Naive thymus-derived CD4-positive, alpha-beta T cell (primary cell): ENCODE data around the gene MYT1. TPM values are rescaled to one million over a fixed set of nuclear protein-coding genes. Genes with fewer than 3 reads are reported as not detected.
"Not testable (repeated sequence)": the region's sequence is repeated elsewhere in the genome, so short reads cannot be mapped to it uniquely, and the experiment has no call there.

ENCODE experiments used
- ATAC-seq: fragments of 150-1000 bp; cut with Tn5 transposase; 2 replicates; pipeline ENCODE4 v1.10.0; 2021; ENCODE audit warnings: mild to moderate bottlenecking, moderate library complexity
- CTCF ChIA-PET: fragments of 350-600 bp; sonication (Branson Sonifier 250); formaldehyde crosslinking; loops from one replicate; lab custom pipeline; 2021; ENCODE audit warnings: antibody characterized with exemption; lab: Charles Lee
- POLR2A ChIA-PET: fragments of 350-600 bp; sonication (Branson Sonifier 250); formaldehyde crosslinking; loops from one replicate; lab custom pipeline; 2021; ENCODE audit warnings: antibody characterized with exemption, inconsistent platforms; lab: Charles Lee
- DNase-seq, 9 donors: peaks; one replicate each; pipeline versions ENCODE4 v3.0.0 to v3.0.0-alpha.2; 2020 to 2022; ENCODE audit warnings: mixed read lengths in 1 of 9
- H3K27ac ChIP-seq: one replicate; pipeline ENCODE4 v1.7.0; 2013; ENCODE audit warnings: mild to moderate bottlenecking, low read depth, low read length, moderate library complexity
- H3K27me3 ChIP-seq, 2 donors: one replicate each; pipeline ENCODE4 v1.7.0; 2013; ENCODE audit warnings: low read length in 2 of 2, mild to moderate bottlenecking in 2 of 2, moderate library complexity in 2 of 2; ENCODE audit not compliant: control insufficient read depth in 2 of 2, insufficient read depth in 2 of 2
- H3K36me3 ChIP-seq, 3 experiments: 1 replicate in 2 of 3; 2 replicates in 1 of 3; pipeline ENCODE4 v1.7.0; 2013; ENCODE audit warnings: low read length in 3 of 3, mild to moderate bottlenecking in 3 of 3, moderate library complexity in 1 of 3; ENCODE audit not compliant: insufficient read depth in 3 of 3, control insufficient read depth in 2 of 3
- H3K4me1 ChIP-seq, 2 donors: one replicate each; pipeline ENCODE4 v1.7.0; 2013; ENCODE audit warnings: low read length in 2 of 2, mild to moderate bottlenecking in 2 of 2, moderate library complexity in 1 of 2; ENCODE audit not compliant: control insufficient read depth in 2 of 2, insufficient read depth in 2 of 2
- H3K4me3 ChIP-seq: 2 replicates; pipeline ENCODE4 v1.7.0; 2013; ENCODE audit warnings: mild to moderate bottlenecking, low read length
- H3K9me3 ChIP-seq, 3 experiments: 1 replicate in 2 of 3; 2 replicates in 1 of 3; pipeline ENCODE4 v1.7.0; 2013; ENCODE audit warnings: low read length in 3 of 3; ENCODE audit not compliant: control insufficient read depth in 2 of 3
- H3K27ac Mint-ChIP-seq, 9 donors: one replicate each; pipeline ENCODE4 v1.8.0; 2020 to 2022; ENCODE audit warnings: mixed read lengths in 9 of 9, mild to moderate bottlenecking in 8 of 9, moderate library complexity in 5 of 9, inconsistent platforms in 2 of 9
- H3K27me3 Mint-ChIP-seq, 5 donors: one replicate each; pipeline ENCODE4 v1.8.0; 2021 to 2022; ENCODE audit warnings: mixed read lengths in 5 of 5, mild to moderate bottlenecking in 1 of 5
- H3K36me3 Mint-ChIP-seq, 5 donors: one replicate each; pipeline ENCODE4 v1.8.0; 2020 to 2022; ENCODE audit warnings: mixed read lengths in 5 of 5, mild to moderate bottlenecking in 3 of 5, inconsistent platforms in 1 of 5
- H3K4me1 Mint-ChIP-seq, 7 donors: one replicate each; pipeline ENCODE4 v1.8.0; 2020 to 2022; ENCODE audit warnings: mixed read lengths in 7 of 7, mild to moderate bottlenecking in 3 of 7, inconsistent platforms in 1 of 7
- H3K4me3 Mint-ChIP-seq, 10 donors: one replicate each; pipeline ENCODE4 v1.8.0; 2020 to 2022; ENCODE audit warnings: mild to moderate bottlenecking in 10 of 10, mixed read lengths in 10 of 10, moderate library complexity in 6 of 10, inconsistent platforms in 2 of 10
- H3K9me3 Mint-ChIP-seq, 11 donors: one replicate each; pipeline ENCODE4 v1.8.0; 2020 to 2022; ENCODE audit warnings: mixed read lengths in 11 of 11, mild to moderate bottlenecking in 4 of 11, inconsistent platforms in 1 of 11, moderate library complexity in 1 of 11
- intact Hi-C, 2 donors: fragments of 100-400 bp; cut with micrococcal nuclease; formaldehyde crosslinking; loops; one replicate each; pipeline ENCODE4 v1.15.1; 2023
- polyA plus RNA-seq, 2 donors: library from polyadenylated mRNA; unstranded; fragments of 300-500 nt; fragmentation: Illumina TruSeq; gene quantifications; one replicate each; pipeline ENCODE4 v1.2.3, GENCODE V29; 2021
- total RNA-seq, 6 experiments: library from RNA in 5 of 6; stranded (reverse) in 5 of 6; gene quantifications; 1 replicate in 5 of 6; 2 replicates in 1 of 6; pipeline ENCODE4 v1.2.3 and lab custom pipeline; 2021 to 2026

Gene MYT1
- total and polyA plus RNA-seq, 7 experiments from 2014 or later, result not detected

- H3K36me3 ChIP-seq, POLR2A ChIA-PET, intact Hi-C loops, H3K4me3 ChIP-seq, H3K9me3 Mint-ChIP-seq, DNase-seq, H3K4me3 Mint-ChIP-seq, H3K9me3 ChIP-seq, H3K4me1 ChIP-seq, H3K36me3 Mint-ChIP-seq, ATAC-seq, H3K27ac ChIP-seq, H3K27me3 ChIP-seq, H3K27ac Mint-ChIP-seq, CTCF ChIA-PET: not testable (repeated sequence)
- H3K27me3 Mint-ChIP-seq, result peaks cover 3 to 18% (median 12%) of the 10 kb centered on the region in 5 donors
- peaks cover 0 to 11% (median 4%) of the 10 kb centered on the region in 7 donors for H3K4me1 Mint-ChIP-seq
These were observed 23.0 kb downstream of the MYT1 start for GRCh38 chr20:64187213-64187612.

- POLR2A ChIA-PET, result no interaction called here
- CTCF ChIA-PET, result no interaction called here
- Histone ChIP-seq H3K9me3 (no peaks in the 10 kb centered on the region), H3K27me3 (no peaks in the 10 kb centered on the region), H3K27ac (no peak overlapping the region), H3K4me1 (no peaks in the 10 kb centered on the region), H3K36me3 (no peaks in the 10 kb centered on the region), H3K4me3 (no peak overlapping the region)
- Mint-ChIP-seq H3K4me1 (peaks cover 0 to 11% (median 4%) of the 10 kb centered on the region in 7 donors), H3K27ac (no peak overlapping the region), H3K4me3 (no peak overlapping the region), H3K36me3 (no peaks in the 10 kb centered on the region), H3K9me3 (peaks cover 0 to 6% (median 0%) of the 10 kb centered on the region in 11 donors), H3K27me3 (peaks cover 0 to 25% (median 10%) of the 10 kb centered on the region in 5 donors)
- intact Hi-C loops, result no loop called here
- no peak for DNase-seq
- no peak for ATAC-seq
These were observed 23.8 kb downstream of the MYT1 start for GRCh38 chr20:64188091-64188490.

- no peaks in the 10 kb centered on the region for H3K4me1 ChIP-seq
- Mint-ChIP-seq H3K27me3 (peaks cover 0 to 21% (median 6%) of the 10 kb centered on the region in 5 donors), H3K9me3 (peaks cover 0 to 6% (median 0%) of the 10 kb centered on the region in 11 donors), H3K4me3 (no peak overlapping the region), H3K36me3 (no peaks in the 10 kb centered on the region), H3K27ac (no peak overlapping the region), H3K4me1 (peaks cover 0 to 12% (median 4%) of the 10 kb centered on the region in 7 donors)
- ChIA-PET POLR2A (no interaction called here), CTCF (no interaction called here)
- no peaks in the 10 kb centered on the region for H3K27me3 ChIP-seq
- H3K27ac ChIP-seq, result no peak overlapping the region
- H3K9me3 ChIP-seq, result no peaks in the 10 kb centered on the region
- DNase-seq (no peak), ATAC-seq (no peak)
- intact Hi-C loops, result no loop called here
- H3K36me3 ChIP-seq, result no peaks in the 10 kb centered on the region
- no peak overlapping the region for H3K4me3 ChIP-seq
These were observed 24.7 kb downstream of the MYT1 start for GRCh38 chr20:64188682-64189529.

- peaks cover 0 to 6% (median 0%) of the 10 kb centered on the region in 11 donors for H3K9me3 Mint-ChIP-seq
- no peaks in the 10 kb centered on the region for H3K36me3 ChIP-seq
- no peak overlapping the region for H3K4me3 Mint-ChIP-seq
- H3K36me3 Mint-ChIP-seq, result no peaks in the 10 kb centered on the region
- ChIA-PET CTCF (no interaction called here), POLR2A (no interaction called here)
- no peak for ATAC-seq
- H3K27ac Mint-ChIP-seq, result no peak overlapping the region
- H3K27me3 ChIP-seq, result no peaks in the 10 kb centered on the region
- H3K4me1 ChIP-seq, result no peaks in the 10 kb centered on the region
- peaks cover 0 to 9% (median 2%) of the 10 kb centered on the region in 7 donors for H3K4me1 Mint-ChIP-seq
- intact Hi-C loops, result no loop called here
- no peak overlapping the region for H3K27ac ChIP-seq
- DNase-seq, result no peak
- H3K9me3 ChIP-seq, result no peaks in the 10 kb centered on the region
- H3K4me3 ChIP-seq, result no peak overlapping the region
- peaks cover 0 to 27% (median 6%) of the 10 kb centered on the region in 5 donors for H3K27me3 Mint-ChIP-seq
These were observed 25.3 kb downstream of the MYT1 start for GRCh38 chr20:64189530-64189966.

GRCh38 chr20:64189986-64190385 lies 25.7 kb downstream of the MYT1 start:
- CTCF ChIA-PET, result no interaction called here
- Mint-ChIP-seq H3K27ac (no peak overlapping the region), H3K27me3 (peaks cover 0 to 28% (median 6%) of the 10 kb centered on the region in 5 donors)

GRCh38 chr20:64191002-64191401 lies 26.8 kb downstream of the MYT1 start:
- Histone ChIP-seq H3K4me3 (no peak overlapping the region), H3K36me3 (no peaks in the 10 kb centered on the region), H3K27me3 (no peaks in the 10 kb centered on the region), H3K4me1 (no peaks in the 10 kb centered on the region), H3K9me3 (no peaks in the 10 kb centered on the region), H3K27ac (no peak overlapping the region)
- no peak overlapping the region for H3K27ac Mint-ChIP-seq
- peaks cover 0 to 28% (median 6%) of the 10 kb centered on the region in 5 donors for H3K27me3 Mint-ChIP-seq
- peaks cover 0 to 3% (median 0%) of the 10 kb centered on the region in 11 donors for H3K9me3 Mint-ChIP-seq
- H3K4me3 Mint-ChIP-seq, result no peak overlapping the region
- intact Hi-C loops, result no loop called here
- CTCF ChIA-PET, result no interaction called here
- POLR2A ChIA-PET, result no interaction called here
- H3K36me3 Mint-ChIP-seq, result no peaks in the 10 kb centered on the region
- DNase-seq (no peak), ATAC-seq (no peak)
- peaks cover 0 to 4% (median 0%) of the 10 kb centered on the region in 7 donors for H3K4me1 Mint-ChIP-seq

More at GRCh38 chr20:64189986-64190385, 25.7 kb downstream of the MYT1 start:
- Histone ChIP-seq H3K9me3 (no peaks in the 10 kb centered on the region), H3K4me1 (no peaks in the 10 kb centered on the region), H3K27ac (no peak overlapping the region), H3K27me3 (no peaks in the 10 kb centered on the region), H3K36me3 (no peaks in the 10 kb centered on the region), H3K4me3 (no peak overlapping the region)
- intact Hi-C loops, result no loop called here
- Mint-ChIP-seq H3K4me1 (peaks cover 0 to 5% (median 0%) of the 10 kb centered on the region in 7 donors), H3K36me3 (no peaks in the 10 kb centered on the region), H3K4me3 (no peak overlapping the region), H3K9me3 (peaks cover 0 to 4% (median 0%) of the 10 kb centered on the region in 11 donors)
- DNase-seq (no peak), ATAC-seq (no peak)
- POLR2A ChIA-PET, result no interaction called here
